Activated CD8-positive, alpha-beta memory T cell treated with anti-CD3 and anti-CD28 coated beads, Interleukin-2, amount 50 U/mL, for 1 hour (primary cell): ENCODE data around the gene WNT6.
A peak's percentile ranks its signal among the peaks of the same experiment; 100 is the strongest.

Experiments
- DNase-seq: peaks from one replicate; pipeline ENCODE4 v3.0.0-alpha.2; 2020; ENCODE audit errors: extremely low read depth

WNT6 gene

GRCh38 chr2:218893349-218894150 lies 33.9 kb downstream of the WNT6 start:
- no peak for DNase-seq

- DNase-seq, result no peak
Observed at GRCh38 chr2:218894151-218894879, 34.7 kb downstream of the WNT6 start.

DNA sequence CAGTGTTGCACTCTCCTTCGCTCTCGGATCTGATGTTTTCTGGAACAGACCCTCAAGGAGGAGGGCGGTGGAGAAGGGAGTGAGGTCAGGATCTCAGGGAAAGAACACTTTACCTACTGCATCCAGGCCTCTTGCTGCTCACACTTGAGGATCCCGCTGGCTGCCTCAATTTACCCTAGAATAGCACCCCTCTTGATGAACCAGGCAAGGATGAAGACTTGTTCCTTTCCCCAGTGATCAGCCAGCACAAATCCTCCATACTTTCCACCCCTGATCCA lies 35.2 kb downstream of the WNT6 start:
- DNase-seq, result no peak

DNA sequence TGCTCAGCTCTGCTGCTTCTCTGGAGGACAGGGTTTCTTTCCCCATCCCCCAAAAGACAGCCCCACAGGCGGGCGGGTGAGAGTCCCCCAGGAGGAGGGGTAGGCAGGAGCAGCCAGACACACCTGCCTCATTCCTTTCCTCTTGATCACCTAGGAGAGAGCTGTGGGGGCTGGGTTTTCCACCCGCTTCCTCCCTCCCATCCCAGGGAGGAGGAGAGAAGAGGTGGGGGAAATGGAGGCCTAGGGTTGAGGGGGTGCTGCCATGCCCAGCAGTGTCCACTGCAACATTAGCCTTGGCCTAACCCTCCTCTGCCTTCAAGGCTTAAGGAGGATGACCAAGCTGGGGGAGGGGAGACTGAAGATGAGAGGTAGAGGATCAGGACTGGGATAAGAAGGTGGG lies 35.7 kb downstream of the WNT6 start:
- no peak for DNase-seq

GRCh38 chr2:218895759-218896500 lies 36.3 kb downstream of the WNT6 start:
- DNase-seq, result no peak

DNA sequence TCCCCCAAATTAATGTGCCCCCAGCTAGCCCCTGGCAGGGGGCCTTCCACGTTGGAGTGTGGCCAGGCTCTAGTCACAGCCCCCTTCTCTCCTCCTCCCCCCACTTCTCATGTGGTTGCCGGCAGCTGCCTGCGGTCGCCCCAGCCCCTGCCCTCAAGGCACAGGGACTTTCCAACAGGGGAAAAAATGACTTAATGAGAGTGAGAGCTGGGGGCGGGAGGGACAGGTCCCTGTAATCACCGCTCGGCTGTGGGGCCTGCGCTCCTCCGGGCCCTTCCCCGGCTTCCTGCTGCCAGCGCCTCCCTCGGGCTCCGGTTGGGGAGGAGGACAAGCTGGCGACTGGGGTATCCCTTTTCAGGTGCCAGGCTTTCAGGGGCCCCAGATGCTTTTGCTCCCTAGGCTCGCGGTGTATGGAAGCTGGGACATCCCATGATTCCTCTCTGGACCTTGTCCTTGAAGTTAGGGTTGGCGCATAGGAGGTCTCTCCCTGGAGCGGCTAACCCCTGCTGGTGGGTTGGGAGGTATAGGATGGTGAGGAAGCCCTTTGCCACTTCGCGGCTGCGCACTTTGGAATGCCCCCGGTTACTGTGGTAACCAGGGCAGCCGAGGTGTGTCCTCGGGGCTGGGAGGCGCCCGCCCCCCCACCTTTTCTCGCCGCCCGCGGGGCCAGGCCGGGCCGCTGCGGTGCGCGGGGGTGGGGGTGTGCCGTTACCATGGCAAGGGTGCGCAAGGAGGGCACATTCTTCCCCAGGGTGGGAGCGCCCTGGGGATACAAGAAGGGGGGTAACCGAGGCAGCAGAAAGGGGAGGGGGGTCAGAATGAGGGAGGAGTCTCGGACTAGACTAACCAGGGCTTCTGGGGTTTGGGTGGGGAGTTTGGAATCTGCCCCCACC lies 37.1 kb downstream of the WNT6 start:
- peak; percentile 85 for DNase-seq

DNA sequence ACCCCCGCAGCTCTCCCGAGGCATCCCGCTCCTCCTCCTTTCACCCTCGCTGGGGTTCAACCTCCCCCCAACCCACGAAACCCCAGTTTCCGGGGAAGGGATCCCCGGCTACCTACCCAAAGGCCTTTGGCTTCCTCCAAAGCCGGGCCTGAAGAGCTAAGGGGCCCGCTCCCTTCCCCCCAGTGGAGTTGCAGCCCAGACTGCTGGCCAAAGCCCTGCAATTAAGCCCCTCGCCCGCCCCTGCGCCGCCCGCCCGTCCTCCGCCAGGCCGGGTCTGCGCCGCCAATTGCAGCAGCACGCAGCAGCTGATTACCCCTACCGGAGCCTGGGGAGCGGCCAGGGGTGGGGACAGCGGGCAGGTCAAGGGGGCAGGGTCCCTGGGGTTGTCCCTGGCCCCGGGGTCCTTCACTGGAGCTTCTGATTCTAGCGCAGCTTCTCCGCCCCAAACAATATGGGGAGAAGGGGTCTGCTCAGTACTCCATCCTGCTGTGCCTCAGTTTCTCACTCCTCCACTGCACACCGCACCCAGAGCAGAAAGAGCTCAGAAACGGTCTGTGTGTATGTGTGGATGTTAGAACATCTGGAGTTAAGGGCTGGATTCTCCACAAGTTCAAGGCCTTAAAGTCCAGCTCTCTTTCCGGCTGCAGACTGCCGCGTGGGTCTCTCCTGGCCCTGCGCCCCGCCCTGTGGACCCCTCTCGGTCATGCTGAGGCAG lies 37.9 kb downstream of the WNT6 start:
- DNase-seq, result no peak

DNA sequence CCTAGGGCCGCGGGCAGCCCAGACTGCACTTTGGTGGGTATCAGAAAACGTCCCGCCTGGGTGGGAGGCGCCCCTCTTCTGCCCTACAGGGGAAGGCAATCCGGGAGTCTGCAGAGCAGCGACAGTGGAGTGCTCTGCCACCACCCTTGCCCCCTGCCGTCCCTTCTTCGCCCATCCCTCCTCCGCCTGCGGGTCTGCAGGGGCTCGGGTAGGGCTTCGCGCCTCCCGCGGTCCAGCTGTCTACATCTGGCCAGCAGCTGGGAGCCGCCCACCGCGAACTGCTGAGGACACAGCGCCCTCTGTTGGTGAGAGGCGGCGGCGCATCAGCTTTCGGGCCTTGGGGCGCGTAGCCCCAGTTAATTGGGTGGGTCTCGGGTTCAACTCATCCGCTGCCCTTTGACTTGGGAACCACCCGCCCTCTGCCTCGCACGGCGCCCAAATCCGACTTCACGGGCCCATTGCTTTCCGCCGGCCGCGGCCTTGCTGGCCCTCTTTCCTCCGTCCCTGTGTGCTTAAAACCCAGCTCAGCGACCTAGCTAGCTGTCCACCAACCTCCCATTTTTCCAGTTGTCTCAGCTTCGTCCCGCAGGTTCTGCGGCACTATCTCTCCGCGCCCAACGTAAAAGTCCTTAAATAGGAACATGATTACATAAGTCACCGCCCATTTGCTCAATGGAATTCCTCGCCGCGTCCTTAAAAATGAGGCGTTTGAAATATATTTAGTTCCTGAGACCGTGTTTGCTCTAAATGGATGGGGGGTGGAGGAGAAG lies 38.7 kb downstream of the WNT6 start:
- no peak for DNase-seq

DNA sequence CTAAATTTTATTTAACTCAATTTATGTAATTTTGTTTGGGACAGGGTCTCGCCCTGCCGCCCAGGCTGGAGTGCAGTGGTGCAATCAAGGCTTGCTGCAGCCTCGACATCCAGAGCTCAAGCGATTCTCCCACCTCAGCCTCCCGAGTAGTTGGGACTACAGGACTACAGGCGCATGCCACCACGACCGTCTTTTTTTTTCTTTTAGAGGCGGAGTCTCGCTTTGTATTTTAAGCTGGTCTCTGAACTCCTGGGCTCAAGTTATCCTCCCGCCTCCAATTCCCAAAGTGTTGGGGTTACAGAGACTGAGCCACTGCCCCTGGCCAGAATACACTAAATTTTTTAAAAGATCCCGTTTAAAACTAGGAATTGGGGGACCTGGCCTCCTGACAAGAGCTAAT lies 39.5 kb downstream of the WNT6 start:
- DNase-seq, result no peak

DNA sequence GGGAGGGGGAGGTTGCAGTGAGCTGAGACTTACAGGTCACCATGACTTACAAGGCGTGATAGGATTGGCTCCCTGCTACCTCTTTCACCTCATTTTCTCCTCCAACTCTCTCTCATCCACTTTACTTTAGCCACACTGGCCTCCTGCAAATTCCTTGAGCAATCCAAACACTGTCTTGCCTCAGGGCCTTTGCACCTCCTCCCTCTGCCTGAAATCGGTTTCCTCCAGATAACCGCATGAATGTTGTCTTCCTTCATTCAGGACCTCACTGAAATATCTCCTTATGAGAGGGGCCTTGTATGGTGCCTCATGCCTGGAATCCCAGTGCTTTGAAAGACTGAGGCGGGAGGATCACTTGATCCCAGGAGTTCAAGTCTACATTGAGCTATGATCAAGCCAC lies 42.8 kb downstream of the WNT6 start:
- no peak for DNase-seq

DNA sequence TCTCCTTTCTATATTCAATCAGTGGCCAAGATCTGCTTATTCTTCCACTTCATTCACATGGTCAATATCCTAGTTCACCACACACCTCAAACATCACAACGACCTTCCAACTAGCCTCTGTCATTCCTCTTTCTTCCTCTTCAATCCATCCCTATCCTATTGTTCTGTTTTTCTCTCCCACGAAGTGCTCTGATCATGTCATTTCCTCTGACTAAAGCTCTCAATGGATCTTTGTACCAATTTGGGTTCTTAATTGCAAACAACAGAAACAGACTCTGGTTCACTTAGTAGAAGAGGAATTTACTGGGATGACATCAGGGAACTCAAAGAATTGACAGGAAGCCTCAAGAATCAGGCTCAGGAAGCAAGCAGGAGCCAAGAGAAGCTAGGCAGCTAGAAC lies 44.6 kb downstream of the WNT6 start:
- no peak for DNase-seq

- peak; percentile 71 for DNase-seq
Observed at GRCh38 chr2:218908721-218909619, 49.4 kb downstream of the WNT6 start.

- DNase-seq, result no peak
Observed at GRCh38 chr2:218910741-218911140, 51.1 kb downstream of the WNT6 start.

DNA sequence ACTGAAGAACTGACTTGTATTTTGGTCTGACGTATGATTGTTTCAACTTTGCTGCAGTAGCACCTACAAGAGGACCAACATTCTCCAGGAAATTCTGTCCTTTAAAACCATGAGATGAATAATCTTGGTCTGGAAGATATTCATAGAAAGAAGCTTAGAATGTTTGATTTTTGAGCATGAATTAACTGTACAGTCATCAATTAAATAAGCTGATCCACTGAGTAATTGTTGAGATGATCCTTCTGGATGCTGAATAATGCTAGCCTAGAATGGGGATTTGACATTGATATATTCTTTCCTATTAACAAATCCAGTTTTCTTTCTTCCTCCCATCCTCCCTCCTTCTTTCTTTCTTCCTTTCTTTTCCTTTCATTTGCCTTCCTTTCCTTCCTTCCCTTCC lies 60.9 kb downstream of the WNT6 start:
- no peak for DNase-seq
